H54 (cell line): Measurements from ENCODE around the gene GIGYF2.

Experiments
- DNase-seq: peaks from one replicate; pipeline ENCODE4 v3.0.0; 2011; ENCODE audit warnings: low spot score, mixed read lengths; ENCODE audit not compliant: insufficient read length
- FAIRE-seq: peaks from 3 replicates; lab custom pipeline; 2011; peaks lifted over from hg19 to GRCh38; lab: Jason Lieb, UNC
- POLR2A ChIP-seq: IDR thresholded peaks from 2 replicates; pipeline ENCODE4 v1.6.1; 2011; ENCODE audit warnings: low read depth, mild to moderate bottlenecking, low read length

The GIGYF2 gene

GRCh38 chr2:232873909-232874641 is 176.9 kb downstream of the GIGYF2 start:
- FAIRE-seq (no peak), DNase-seq (no peak)
- no peak for TF ChIP-seq POLR2A

- FAIRE-seq: no peak
These were observed 177.6 kb downstream of the GIGYF2 start for GRCh38 chr2:232874677-232875223.

GRCh38 chr2:232875256-232876121 is 178.4 kb downstream of the GIGYF2 start:
- FAIRE-seq: no peak
- no peak for DNase-seq
- TF ChIP-seq POLR2A: no peak

More at GRCh38 chr2:232874677-232875223, 177.6 kb downstream of the GIGYF2 start:
- no peak for DNase-seq
- no peak for TF ChIP-seq POLR2A

- TF ChIP-seq POLR2A: no peak
- FAIRE-seq: no peak
- no peak for DNase-seq
These were observed 179.2 kb downstream of the GIGYF2 start for GRCh38 chr2:232876161-232876977.

GRCh38 chr2:232876978-232877441 is 179.9 kb downstream of the GIGYF2 start:
- TF ChIP-seq POLR2A: no peak
- FAIRE-seq (no peak), DNase-seq (no peak)

- DNase-seq (no peak), FAIRE-seq (no peak)
- no peak for TF ChIP-seq POLR2A
These were observed 180.9 kb downstream of the GIGYF2 start for GRCh38 chr2:232877940-232878511.

- FAIRE-seq (no peak), DNase-seq (no peak)
- TF ChIP-seq POLR2A: no peak
These were observed 181.9 kb downstream of the GIGYF2 start for GRCh38 chr2:232878855-232879617.

GRCh38 chr2:232879618-232880494 is 182.7 kb downstream of the GIGYF2 start:
- TF ChIP-seq POLR2A: no peak
- DNase-seq (no peak), FAIRE-seq (no peak)

- TF ChIP-seq POLR2A: no peak
- FAIRE-seq: no peak
- DNase-seq: no peak
These were observed 183.7 kb downstream of the GIGYF2 start for GRCh38 chr2:232880764-232881351.

- no peak for DNase-seq
- TF ChIP-seq POLR2A: no peak
- no peak for FAIRE-seq
These were observed 185.0 kb downstream of the GIGYF2 start for GRCh38 chr2:232882085-232882484.

GRCh38 chr2:232882505-232883115 is 185.5 kb downstream of the GIGYF2 start:
- no peak for TF ChIP-seq POLR2A
- DNase-seq (no peak), FAIRE-seq (no peak)
